Measurements from ENCODE around the gene LRFN3. TPM values are rescaled to one million over a fixed set of nuclear protein-coding genes. Genes with fewer than 3 reads are reported as not detected.

LRFN3 gene
- total and polyA plus RNA-seq, 2 of the 4 experiments (the other 2 are of a cell fraction): 0.36 to 4.8 TPM

GRCh38 chr19:35991731-35992450, 55.7 kb downstream of the LRFN3 start:
- Histone ChIP-seq H2BK120ac (ENCODE audit: low read depth, low read length) (no peak overlapping the region), H3K36me3 (ENCODE audit: control insufficient read depth, insufficient read depth, low read length) (no peaks in the 10 kb centered on the region), H2AFZ (replicated peaks; ENCODE audit: low read length, poor library complexity) (no peak overlapping the region), H3K9me1 (ENCODE audit: insufficient read depth, low read length) (no peaks in the 10 kb centered on the region; the same call in 1 of the 2 replicates), H3K27me3 (ENCODE audit: control insufficient read depth, insufficient read depth, low read length) (peaks cover 5% of the 10 kb centered on the region; the same call in 1 of the 2 replicates), H3K18ac (ENCODE audit: low read depth, low read length) (no peak overlapping the region), H3K4me2 (ENCODE audit: low read depth, low read length) (no peak overlapping the region), H4K5ac (ENCODE audit: low read depth, low read length) (no peak overlapping the region), H3K27ac (ENCODE audit: insufficient read depth, low read length) (no peak overlapping the region), H3K14ac (replicated peaks; ENCODE audit: low read depth, low read length) (no peak overlapping the region), H3K4me1 (ENCODE audit: control insufficient read depth, insufficient read depth, low read length) (no peaks in the 10 kb centered on the region), H4K91ac (ENCODE audit: insufficient read depth, low read depth, low read length) (no peak overlapping the region), H3K4ac (ENCODE audit: low read depth, low read length) (no peak overlapping the region), H3K4me3 (ENCODE audit: insufficient read depth, low read depth, low read length) (no peak overlapping the region), H2BK5ac (ENCODE audit: low read depth, low read length, poor library complexity, severe bottlenecking) (no peak overlapping the region), H2BK15ac (ENCODE audit: low read depth, low read length) (no peak overlapping the region), H3K79me1 (ENCODE audit: low read depth in 1 of 2, low read length in 2 of 2) (peaks cover 13 to 20% of the 10 kb centered on the region in 2 experiments; a peak in 3 of 4 replicates), H3K9me3 (ENCODE audit: control insufficient read depth, insufficient read depth, low read length) (peaks cover 5% of the 10 kb centered on the region), H3K9ac (ENCODE audit: low read depth, low read length) (no peak overlapping the region), H4K20me1 (ENCODE audit: insufficient read depth, low read length) (0 out of 2 replicates have a peak, but pooled peaks cover 4% of the 10 kb centered on the region), H3K56ac (ENCODE audit: extremely low read depth, insufficient read depth, low read length) (no peak overlapping the region), H2AK9ac (replicated peaks; ENCODE audit: low read depth, low read length, poor library complexity) (no peak overlapping the region), H2BK20ac (ENCODE audit: low read depth, low read length) (no peak overlapping the region), H3K23ac (ENCODE audit: low read depth, low read length) (no peak overlapping the region), H2AK5ac (ENCODE audit: low read depth, low read length) (no peak overlapping the region), H4K8ac (ENCODE audit: low read depth in 2 of 2, low read length in 2 of 2) (no peak overlapping the region)
- intact Hi-C loops (cut with micrococcal nuclease): no loop called here
- ChIA-PET CTCF (no interaction called here), POLR2A (ENCODE audit: unreplicated experiment) (no interaction called here)
- in situ Hi-C loops (cut with MboI; ENCODE audit: low sequenced_read_pairs): no loop called here
- DNase-seq: no peak
- dilution Hi-C loops (cut with HindIII; ENCODE audit: low sequenced_read_pairs, unreplicated experiment): no loop called here
- WGBS, 2 experiments (ENCODE audit: extremely low coverage in 2 of 2, insufficient read length in 1 of 2): 85% methylated on average over 5 of the region's 7 CpGs; no CpG with 5 or more reads in 1 of the 2 experiments
- no TSS peak for BruUV-seq (replicated peaks)
- no peak for ATAC-seq (ENCODE audit: low read depth)
- TF ChIP-seq MXI1 (IDR thresholded peaks at IDR 0.05; ENCODE audit: borderline replicate concordance, low read depth, low read length) (no peak), MAFK (IDR thresholded peaks at IDR 0.05; ENCODE audit: low read depth, low read length) (no peak), USF2 (IDR thresholded peaks at IDR 0.05; ENCODE audit: low read depth, low read length) (peak; percentile 22; the same call in 1 of the 2 replicates), BHLHE40 (IDR thresholded peaks at IDR 0.05; ENCODE audit: low read depth, low read length) (no peak)
